Measurements from ENCODE around the gene INTS15.
"Not testable (repeated sequence)": the region's sequence is repeated elsewhere in the genome, so short reads cannot be mapped to it uniquely, and the experiment has no call there.

INTS15 gene

GRCh38 chr7:6577369-6578113 lies 12.3 kb upstream of the INTS15 start, which contains the start of gene ZDHHC4:
TSS of gene ZDHHC4 (plus strand) at chr7:6577454. CDS start at chr7:6580562, 3,108 bp downstream.
- peak; percentile 96 for DNase-seq

GRCh38 chr7:6578114-6579084 lies 11.4 kb upstream of the INTS15 start:
- DNase-seq = no peak

- peak; percentile 55 for DNase-seq
Observed at GRCh38 chr7:6579446-6579845, 10.4 kb upstream of the INTS15 start.

DNA sequence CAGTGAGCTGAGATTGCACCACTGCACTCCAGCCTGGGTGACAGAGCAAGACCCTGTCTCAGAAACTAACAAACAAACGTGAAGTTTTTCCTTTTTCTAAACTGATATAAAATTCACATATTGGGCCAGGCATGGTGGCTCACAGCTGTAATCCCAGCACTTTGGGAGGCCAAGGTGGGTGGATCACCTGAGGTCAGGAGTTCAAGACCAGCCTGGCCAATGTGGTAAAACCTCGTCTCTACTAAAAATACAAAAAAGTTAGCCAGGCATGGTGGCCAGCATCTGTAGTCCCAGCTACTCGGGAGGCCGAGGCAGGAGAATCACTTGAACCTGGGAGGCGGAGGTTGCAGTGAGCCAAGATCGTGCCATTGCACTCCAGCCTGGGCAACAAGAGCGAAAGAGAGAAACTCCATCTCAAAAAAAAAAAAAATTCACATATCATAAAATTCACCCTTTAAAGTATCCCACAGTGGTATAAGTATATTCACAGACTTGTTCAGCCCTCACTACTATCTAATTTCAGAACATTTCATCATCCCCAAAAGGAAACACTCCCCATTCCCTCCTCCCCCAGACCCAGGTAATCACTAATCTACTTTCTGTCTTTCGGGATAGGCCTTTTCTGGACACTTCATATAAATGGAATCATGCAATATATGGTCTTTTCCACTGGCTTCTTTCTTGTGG lies 3.9 kb upstream of the INTS15 start:
- not testable (repeated sequence) for DNase-seq

DNA sequence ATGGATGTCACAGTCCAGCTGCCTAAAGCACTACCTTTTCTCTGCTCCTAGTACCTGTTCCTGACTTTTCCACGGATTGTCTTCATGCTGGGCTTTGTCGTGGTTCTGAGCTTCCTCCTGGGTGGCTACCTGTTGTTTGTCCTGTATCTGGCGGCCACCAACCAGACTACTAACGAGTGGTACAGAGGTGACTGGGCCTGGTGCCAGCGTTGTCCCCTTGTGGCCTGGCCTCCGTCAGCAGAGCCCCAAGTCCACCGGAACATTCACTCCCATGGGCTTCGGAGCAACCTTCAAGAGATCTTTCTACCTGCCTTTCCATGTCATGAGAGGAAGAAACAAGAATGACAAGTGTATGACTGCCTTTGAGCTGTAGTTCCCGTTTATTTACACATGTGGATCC lies 1.3 kb upstream of the INTS15 start:
- no peak for DNase-seq

- DNase-seq = no peak
Observed at GRCh38 chr7:6589151-6589828, 531 bp upstream of the INTS15 start.

DNA sequence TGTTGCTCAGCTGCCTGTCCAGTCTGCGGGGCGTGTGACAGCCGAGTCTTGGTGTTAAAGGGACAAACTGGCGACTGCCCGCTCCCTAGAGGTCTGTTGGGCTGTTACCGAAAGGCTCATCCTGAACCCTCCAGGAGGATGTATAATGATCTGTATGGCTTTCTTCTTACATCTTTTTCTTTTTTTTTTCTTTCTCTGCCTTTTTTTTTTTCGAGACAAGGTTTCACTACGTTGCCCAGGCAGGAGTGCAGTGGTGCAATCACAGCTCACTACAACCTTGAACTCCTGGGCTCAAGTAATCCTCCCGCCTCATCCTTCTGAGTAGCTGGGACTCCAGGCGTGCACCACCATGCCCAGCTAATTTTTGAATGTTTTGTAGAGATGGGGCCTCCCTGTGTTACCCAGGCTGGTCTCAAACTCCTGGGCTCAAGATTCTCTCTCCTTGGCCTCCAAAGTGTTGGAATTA lies 857 bp downstream of the INTS15 start:
- no peak for DNase-seq

DNA sequence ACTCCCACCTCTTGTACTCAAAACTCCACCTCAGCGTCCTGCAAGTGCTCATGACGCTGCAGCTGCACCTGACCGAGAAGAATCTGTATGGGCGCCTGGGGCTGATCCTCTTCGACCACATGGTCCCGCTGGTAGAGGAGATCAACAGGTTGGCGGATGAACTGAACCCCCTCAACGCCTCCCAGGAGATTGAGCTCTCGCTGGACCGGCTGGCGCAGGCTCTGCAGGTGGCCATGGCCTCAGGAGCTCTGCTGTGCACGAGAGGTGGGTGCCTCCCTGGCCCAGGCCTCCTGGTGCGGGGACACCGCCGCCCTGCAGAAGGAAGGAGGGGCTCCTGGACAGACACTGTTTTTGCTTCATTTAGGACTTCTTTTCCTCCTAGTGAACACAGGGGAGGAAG lies 10.3 kb downstream of the INTS15 start:
- DNase-seq = no peak

GRCh38 chr7:6604458-6604857 lies 14.6 kb downstream of the INTS15 start:
- no peak for DNase-seq

DNA sequence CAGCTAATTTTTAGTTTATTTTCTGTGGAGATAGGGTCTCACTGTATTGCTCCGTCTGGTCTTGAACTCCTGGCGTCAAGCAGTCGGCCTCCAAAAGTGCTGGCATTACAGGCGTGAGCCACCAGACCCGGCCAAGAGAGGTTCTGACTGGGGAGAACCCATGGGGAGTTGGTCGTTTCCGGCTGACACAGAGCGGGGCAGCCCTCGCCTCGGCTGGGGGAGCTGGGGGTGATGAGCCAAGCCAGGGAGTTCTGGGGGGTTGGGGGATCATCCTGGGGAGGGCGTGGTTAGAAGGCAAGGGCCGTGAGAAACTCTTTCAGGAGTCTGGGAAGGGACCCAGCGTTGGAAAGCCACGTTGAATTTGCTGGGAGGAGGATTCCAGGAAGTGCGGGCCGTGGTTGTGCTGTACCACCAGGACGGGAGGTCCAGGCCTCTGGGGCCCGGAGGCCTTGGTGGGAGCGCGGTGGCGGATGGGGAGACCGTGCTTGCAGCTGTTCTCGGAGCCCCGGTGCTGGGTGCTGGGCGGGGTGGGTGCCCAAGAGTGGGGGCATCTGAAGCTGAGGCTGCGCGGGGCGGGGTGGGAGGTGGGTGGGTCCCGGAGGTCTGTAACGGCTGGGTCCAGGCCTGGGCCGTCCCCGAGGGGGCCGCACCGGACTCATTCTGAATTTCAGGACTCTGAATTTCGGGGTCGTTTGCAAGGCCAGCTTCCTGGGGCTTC lies 17.2 kb downstream of the INTS15 start:
- DNase-seq = no peak

- DNase-seq = no peak
Observed at GRCh38 chr7:6607651-6608051, 17.8 kb downstream of the INTS15 start.

GRCh38 chr7:6608081-6608480 lies 18.3 kb downstream of the INTS15 start:
- no peak for DNase-seq

GRCh38 chr7:6608794-6609193 lies 19.0 kb downstream of the INTS15 start:
- DNase-seq = no peak

GRCh38 chr7:6612819-6613218 lies 23.0 kb downstream of the INTS15 start:
- DNase-seq = no peak

- DNase-seq = no peak
Observed at GRCh38 chr7:6613706-6614105, 23.9 kb downstream of the INTS15 start.

GRCh38 chr7:6614953-6615722 lies 25.3 kb downstream of the INTS15 start, which contains the start of gene ZNF853:
TSS of gene ZNF853 (plus strand) at chr7:6615610. CDS start at chr7:6616175, 565 bp downstream.
- DNase-seq = no peak

DNA sequence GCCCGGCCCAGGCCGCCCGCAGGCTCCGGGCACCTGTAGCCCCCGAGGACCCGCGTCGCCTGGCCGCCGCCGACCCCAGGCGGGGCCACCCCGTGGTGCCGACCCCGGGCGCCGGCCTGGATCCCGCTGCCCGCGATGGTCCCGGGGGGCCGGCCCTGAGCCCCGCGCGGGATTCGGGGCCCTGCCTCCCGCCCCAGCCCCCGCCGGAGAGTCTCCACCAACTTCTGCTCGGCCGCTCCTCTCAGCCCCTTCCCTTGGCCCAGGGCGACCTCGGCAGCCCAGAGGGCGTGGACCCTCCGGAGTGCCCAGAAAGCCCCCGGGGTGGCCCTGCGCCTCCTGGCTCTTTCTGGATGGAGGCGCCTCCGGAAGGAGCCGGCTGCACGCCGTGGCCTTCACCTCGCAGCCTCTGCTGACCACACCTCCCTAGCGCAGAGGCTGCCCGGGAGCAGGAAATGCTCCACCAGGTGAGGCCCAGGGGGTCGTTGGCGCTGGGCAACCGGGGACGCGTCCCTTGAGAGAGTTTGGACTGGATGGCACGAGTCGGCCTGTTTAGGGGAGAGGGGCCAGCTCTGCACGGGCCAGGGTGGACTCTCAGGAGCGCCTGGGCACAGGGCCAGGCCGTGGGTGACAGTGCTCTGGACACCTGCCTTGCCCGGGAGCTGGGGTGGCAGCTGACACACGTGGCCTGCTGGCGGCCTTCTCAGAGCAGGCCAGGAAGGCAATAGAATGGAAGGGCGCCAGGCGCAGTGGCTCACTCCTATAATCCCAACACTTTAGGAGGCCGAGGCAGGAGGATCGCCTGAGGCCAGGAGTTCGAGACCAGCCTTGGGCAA lies 26.1 kb downstream of the INTS15 start:
- no peak for DNase-seq

DNA sequence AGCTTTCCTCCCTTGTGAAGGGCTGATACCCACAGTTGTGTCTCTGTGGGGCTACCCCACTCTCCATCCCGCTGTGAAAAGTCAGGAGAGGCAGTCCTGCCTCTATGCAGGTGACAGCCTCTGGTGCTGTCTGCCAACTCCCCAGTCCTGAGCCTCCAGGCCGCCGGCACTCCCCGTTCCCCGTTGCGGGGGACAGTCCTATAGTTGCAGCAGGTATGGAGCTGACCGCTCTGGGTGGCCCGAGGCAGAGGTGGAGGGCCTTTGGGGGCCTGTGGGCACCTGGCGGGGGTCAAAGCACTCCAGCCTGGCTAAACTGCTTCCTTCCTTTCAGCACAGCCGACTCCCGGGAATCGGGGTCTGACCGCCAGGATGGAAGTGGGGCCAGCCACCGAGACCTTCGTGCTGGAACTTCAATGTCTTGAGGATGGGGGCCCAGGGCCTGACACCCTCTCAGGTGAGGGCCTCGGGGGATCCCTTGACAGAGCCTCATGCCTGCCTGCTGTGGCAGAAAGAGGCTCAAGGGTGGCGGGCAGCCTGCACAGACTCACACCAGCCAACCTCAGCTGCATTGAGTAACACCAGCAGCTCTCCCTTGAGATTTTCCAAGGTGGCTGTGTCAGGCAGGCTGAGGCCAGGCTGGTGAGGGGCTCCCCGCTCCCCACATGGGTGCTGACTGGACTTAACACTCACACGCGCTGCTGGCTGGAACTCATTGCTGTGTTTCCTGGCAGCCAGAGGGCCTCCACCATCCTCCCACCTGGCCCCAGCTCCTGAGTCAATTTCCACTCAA lies 27.2 kb downstream of the INTS15 start:
- no peak for DNase-seq

GRCh38 chr7:6618621-6619020 lies 28.8 kb downstream of the INTS15 start:
- no peak for DNase-seq
